Stimulated activated effector memory CD8-positive, alpha-beta T cell treated with anti-CD3 and anti-CD28 coated beads, Interleukin-12 subunit alpha, Interleukin-12 subunit beta, amount 100 ng/mL, for 72 hours (primary cell): ENCODE measurements around the gene R3HDM2.

Experiments
- ATAC-seq: fragments of 150-1000 bp; cut with Tn5 transposase; 2 replicates; pipeline ENCODE4 v1.10.0; 2021
- DNase-seq, 2 donors: peaks; one replicate each; pipeline ENCODE4 v3.0.0; 2021 to 2022; ENCODE audit warnings: low spot score in 2 of 2
- H3K27ac Mint-ChIP-seq: one replicate; pipeline ENCODE4 v1.8.0; 2022; ENCODE audit warnings: mild to moderate bottlenecking, mixed read lengths
- H3K36me3 Mint-ChIP-seq: one replicate; pipeline ENCODE4 v1.8.0; 2022; ENCODE audit warnings: mild to moderate bottlenecking, mixed read lengths
- H3K4me1 Mint-ChIP-seq: one replicate; pipeline ENCODE4 v1.8.0; 2022; ENCODE audit warnings: mixed read lengths
- H3K4me3 Mint-ChIP-seq: one replicate; pipeline ENCODE4 v1.8.0; 2022; ENCODE audit warnings: mild to moderate bottlenecking, mixed read lengths
- H3K9me3 Mint-ChIP-seq: one replicate; pipeline ENCODE4 v1.8.0; 2022; ENCODE audit warnings: mixed read lengths

R3HDM2 gene

GRCh38 chr12:57237932-57238853 lies 192.7 kb downstream of the R3HDM2 start:
- Mint-ChIP-seq H3K4me1 (peaks cover 75% of the 10 kb centered on the region), H3K4me3 (peak overlapping the region; percentile 85), H3K27ac (peak overlapping the region; percentile 82), H3K9me3 (no peaks in the 10 kb centered on the region), H3K36me3 (peaks cover 66% of the 10 kb centered on the region)
- DNase-seq (peak in 1 of 2 donors; percentile 69), ATAC-seq (peak; percentile 1)

- no peak for ATAC-seq
- no peak for DNase-seq
- Mint-ChIP-seq H3K36me3 (peaks cover 73% of the 10 kb centered on the region), H3K9me3 (no peaks in the 10 kb centered on the region), H3K27ac (no peak overlapping the region), H3K4me3 (peak overlapping the region; percentile 85), H3K4me1 (peaks cover 74% of the 10 kb centered on the region)
Observed at GRCh38 chr12:57237596-57237931, 193.3 kb downstream of the R3HDM2 start.

GRCh38 chr12:57236925-57237595 lies 193.8 kb downstream of the R3HDM2 start:
- H3K4me1 Mint-ChIP-seq = peaks cover 69% of the 10 kb centered on the region
- ATAC-seq = no peak
- DNase-seq = peak in 1 of 2 donors; percentile 67
- H3K4me3 Mint-ChIP-seq = peak overlapping the region; percentile 85
- peaks cover 78% of the 10 kb centered on the region for H3K36me3 Mint-ChIP-seq
- no peak overlapping the region for H3K27ac Mint-ChIP-seq
- no peaks in the 10 kb centered on the region for H3K9me3 Mint-ChIP-seq

GRCh38 chr12:57236201-57236924 lies 194.5 kb downstream of the R3HDM2 start:
- H3K27ac Mint-ChIP-seq = no peak overlapping the region
- H3K4me1 Mint-ChIP-seq = peaks cover 62% of the 10 kb centered on the region
- no peaks in the 10 kb centered on the region for H3K9me3 Mint-ChIP-seq
- DNase-seq (peak in 1 of 2 donors; percentile 70), ATAC-seq (no peak)
- no peak overlapping the region for H3K4me3 Mint-ChIP-seq
- H3K36me3 Mint-ChIP-seq = peaks cover 85% of the 10 kb centered on the region

GRCh38 chr12:57235728-57236131 lies 195.1 kb downstream of the R3HDM2 start:
- Mint-ChIP-seq H3K27ac (no peak overlapping the region), H3K9me3 (no peaks in the 10 kb centered on the region), H3K4me3 (no peak overlapping the region), H3K4me1 (peaks cover 62% of the 10 kb centered on the region), H3K36me3 (peaks cover 91% of the 10 kb centered on the region)
- ATAC-seq (no peak), DNase-seq (peak in 1 of 2 donors; percentile 61)

GRCh38 chr12:57235017-57235727 lies 195.7 kb downstream of the R3HDM2 start:
- no peak overlapping the region for H3K27ac Mint-ChIP-seq
- H3K36me3 Mint-ChIP-seq = peaks cover 91% of the 10 kb centered on the region
- DNase-seq (peak in 1 of 2 donors; percentile 61), ATAC-seq (no peak)
- H3K4me3 Mint-ChIP-seq = no peak overlapping the region
- no peaks in the 10 kb centered on the region for H3K9me3 Mint-ChIP-seq
- H3K4me1 Mint-ChIP-seq = peaks cover 62% of the 10 kb centered on the region

- Mint-ChIP-seq H3K4me3 (no peak overlapping the region), H3K9me3 (no peaks in the 10 kb centered on the region), H3K4me1 (peaks cover 62% of the 10 kb centered on the region), H3K36me3 (peaks cover 91% of the 10 kb centered on the region), H3K27ac (no peak overlapping the region)
- ATAC-seq (no peak), DNase-seq (no peak)
Observed at GRCh38 chr12:57234571-57235016, 196.2 kb downstream of the R3HDM2 start.

- H3K36me3 Mint-ChIP-seq = peaks cover 95% of the 10 kb centered on the region
- DNase-seq = no peak
- H3K4me3 Mint-ChIP-seq = no peak overlapping the region
- H3K4me1 Mint-ChIP-seq = peaks cover 60% of the 10 kb centered on the region
- H3K9me3 Mint-ChIP-seq = no peaks in the 10 kb centered on the region
- no peak for ATAC-seq
- H3K27ac Mint-ChIP-seq = no peak overlapping the region
Observed at GRCh38 chr12:57234233-57234570, 196.6 kb downstream of the R3HDM2 start.

GRCh38 chr12:57233357-57234232 lies 197.2 kb downstream of the R3HDM2 start:
- H3K9me3 Mint-ChIP-seq = no peaks in the 10 kb centered on the region
- ATAC-seq = no peak
- H3K4me1 Mint-ChIP-seq = peaks cover 60% of the 10 kb centered on the region
- peaks cover 95% of the 10 kb centered on the region for H3K36me3 Mint-ChIP-seq
- no peak overlapping the region for H3K4me3 Mint-ChIP-seq
- peak overlapping the region; percentile 50 for H3K27ac Mint-ChIP-seq
- no peak for DNase-seq

GRCh38 chr12:57232156-57232756 lies 198.6 kb downstream of the R3HDM2 start:
- no peak for ATAC-seq
- Mint-ChIP-seq H3K9me3 (no peaks in the 10 kb centered on the region), H3K36me3 (peaks cover 85% of the 10 kb centered on the region), H3K4me3 (no peak overlapping the region), H3K27ac (no peak overlapping the region), H3K4me1 (peaks cover 54% of the 10 kb centered on the region)
- DNase-seq = no peak

- Mint-ChIP-seq H3K27ac (peak overlapping the region; percentile 100), H3K36me3 (peaks cover 79% of the 10 kb centered on the region), H3K9me3 (no peaks in the 10 kb centered on the region), H3K4me3 (peak overlapping the region; percentile 100), H3K4me1 (peaks cover 54% of the 10 kb centered on the region)
- DNase-seq (no peak), ATAC-seq (no peak)
Observed at GRCh38 chr12:57231276-57232021, 199.4 kb downstream of the R3HDM2 start.

GRCh38 chr12:57230381-57231155 lies 200.3 kb downstream of the R3HDM2 start:
- no peaks in the 10 kb centered on the region for H3K9me3 Mint-ChIP-seq
- DNase-seq = no peak
- H3K4me3 Mint-ChIP-seq = peak overlapping the region; percentile 100
- peak overlapping the region; percentile 100 for H3K27ac Mint-ChIP-seq
- peaks cover 63% of the 10 kb centered on the region for H3K4me1 Mint-ChIP-seq
- no peak for ATAC-seq
- peaks cover 70% of the 10 kb centered on the region for H3K36me3 Mint-ChIP-seq
